Measurements from ENCODE around the gene LRRC8E.
A peak's percentile ranks its signal among the peaks of the same experiment; 100 is the strongest.
"Not testable (repeated sequence)": the region's sequence is repeated elsewhere in the genome, so short reads cannot be mapped to it uniquely, and the experiment has no call there.

The LRRC8E gene

DNA sequence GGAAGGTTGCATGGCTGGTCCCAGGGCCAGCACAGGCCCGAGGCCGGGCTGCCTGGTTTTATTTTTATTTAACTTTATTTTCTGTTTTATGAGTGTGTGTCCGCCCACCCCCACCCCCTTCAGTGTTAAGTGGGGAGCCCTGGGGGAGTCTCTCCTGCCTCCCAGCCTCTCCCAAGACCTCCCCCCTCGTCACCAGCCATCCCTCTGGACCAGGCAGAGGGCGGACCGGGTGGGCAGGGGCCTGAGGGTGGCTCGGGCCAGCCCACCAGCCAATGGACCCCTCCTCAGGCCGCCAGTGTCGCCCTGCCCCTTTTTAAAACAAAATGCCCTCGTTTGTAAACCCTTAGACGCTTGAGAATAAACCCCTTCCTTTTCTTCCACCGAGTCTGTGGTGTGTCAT, 25.8 kb downstream of the LRRC8E start:
- TF ChIP-seq, protein P1, sequence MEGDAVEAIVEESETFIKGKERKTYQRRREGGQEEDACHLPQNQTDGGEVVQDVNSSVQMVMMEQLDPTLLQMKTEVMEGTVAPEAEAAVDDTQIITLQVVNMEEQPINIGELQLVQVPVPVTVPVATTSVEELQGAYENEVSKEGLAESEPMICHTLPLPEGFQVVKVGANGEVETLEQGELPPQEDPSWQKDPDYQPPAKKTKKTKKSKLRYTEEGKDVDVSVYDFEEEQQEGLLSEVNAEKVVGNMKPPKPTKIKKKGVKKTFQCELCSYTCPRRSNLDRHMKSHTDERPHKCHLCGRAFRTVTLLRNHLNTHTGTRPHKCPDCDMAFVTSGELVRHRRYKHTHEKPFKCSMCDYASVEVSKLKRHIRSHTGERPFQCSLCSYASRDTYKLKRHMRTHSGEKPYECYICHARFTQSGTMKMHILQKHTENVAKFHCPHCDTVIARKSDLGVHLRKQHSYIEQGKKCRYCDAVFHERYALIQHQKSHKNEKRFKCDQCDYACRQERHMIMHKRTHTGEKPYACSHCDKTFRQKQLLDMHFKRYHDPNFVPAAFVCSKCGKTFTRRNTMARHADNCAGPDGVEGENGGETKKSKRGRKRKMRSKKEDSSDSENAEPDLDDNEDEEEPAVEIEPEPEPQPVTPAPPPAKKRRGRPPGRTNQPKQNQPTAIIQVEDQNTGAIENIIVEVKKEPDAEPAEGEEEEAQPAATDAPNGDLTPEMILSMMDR (IDR thresholded peaks at IDR 0.05; ENCODE audit: low read depth, low read length, missing control alignments), result no peak
- no peak for DNase-seq (ENCODE audit: low read depth)

DNA sequence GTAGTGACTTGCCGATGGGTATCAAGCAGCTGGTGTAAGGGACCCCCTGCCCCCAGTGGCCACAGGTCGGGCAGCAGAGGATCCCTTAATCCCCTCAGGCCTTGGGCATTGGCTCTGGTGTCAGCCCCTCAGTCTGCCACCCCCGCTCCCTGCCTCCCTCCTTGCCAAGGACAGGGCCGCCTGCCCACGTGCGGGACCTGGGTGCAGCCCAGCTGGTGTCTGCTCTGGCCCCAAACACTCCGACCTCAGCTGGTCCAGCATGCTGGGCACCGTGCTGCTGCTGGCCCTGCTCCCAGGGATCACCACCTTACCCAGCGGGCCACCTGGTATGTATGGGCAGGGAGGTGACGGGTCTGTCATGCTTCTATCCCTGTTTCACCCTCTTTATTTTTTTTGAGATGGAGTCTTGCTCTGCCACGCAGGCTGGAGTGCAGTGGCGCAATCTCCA, 26.3 kb downstream of the LRRC8E start, which contains the start of gene TGFBR3L:
Gene TGFBR3L, plus strand, starts transcription at position 233 of the 448 bp plus-strand sequence.
- DNase-seq (ENCODE audit: low read depth), result no peak
- TF ChIP-seq, protein P1 (IDR thresholded peaks at IDR 0.05; ENCODE audit: low read depth, low read length, missing control alignments), result no peak

More for the DNA sequence above, 25.8 kb downstream of the LRRC8E start:
- H3K4me3 ChIP-seq (ENCODE audit: low read depth, low read length), result no peak overlapping the region

DNA sequence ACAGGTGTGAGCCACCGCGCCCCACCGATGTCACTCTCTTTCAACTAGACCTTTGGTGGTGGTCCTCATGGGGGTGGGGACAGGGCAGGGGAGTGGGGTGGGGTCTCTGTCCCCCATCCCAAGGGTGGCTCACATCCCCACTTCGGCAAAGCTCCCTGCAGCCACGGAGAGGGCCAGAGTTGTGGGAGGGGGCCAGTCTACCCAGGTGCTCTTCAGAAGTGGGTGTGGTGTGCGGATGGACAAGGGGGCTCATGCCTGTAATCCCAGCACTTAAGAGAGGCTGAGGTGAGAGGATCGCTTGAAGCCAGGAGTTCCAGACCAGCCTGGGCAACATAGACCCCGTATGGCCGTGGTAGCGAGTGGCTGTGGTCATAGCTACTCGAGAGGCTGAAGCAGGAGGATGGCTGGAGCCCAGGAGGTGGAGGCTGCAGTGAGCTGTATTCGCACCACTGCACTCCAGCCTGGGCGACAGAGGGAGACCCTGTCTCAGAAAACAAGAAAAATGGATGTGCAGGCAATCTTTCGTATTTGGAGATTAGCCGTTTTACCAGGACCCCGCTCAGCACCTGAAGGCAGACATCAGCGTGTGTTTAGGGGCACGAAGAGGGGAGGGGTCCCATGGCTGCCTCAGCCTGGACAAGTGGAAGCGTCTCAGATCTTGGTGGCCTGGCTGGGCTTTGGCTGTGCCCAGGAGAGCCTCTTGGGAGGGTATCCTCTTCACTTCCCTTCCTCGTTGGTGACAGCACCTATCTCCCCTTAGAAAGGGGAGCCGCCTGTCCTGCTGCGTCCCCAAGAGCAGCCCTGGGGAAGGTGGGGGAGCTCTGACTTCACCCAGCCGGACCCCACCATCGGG, 27.2 kb downstream of the LRRC8E start:
- DNase-seq (ENCODE audit: low read depth), result no peak
- TF ChIP-seq, protein P1 (IDR thresholded peaks at IDR 0.05; ENCODE audit: low read depth, low read length, missing control alignments), result no peak
- H3K4me3 ChIP-seq (ENCODE audit: low read depth, low read length), result peak overlapping the region; percentile 29; the same call in 1 of the 2 replicates

More for the DNA sequence above, 26.3 kb downstream of the LRRC8E start, which contains the start of gene TGFBR3L:
- H3K4me3 ChIP-seq (ENCODE audit: low read depth, low read length), result no peak within 1 kb of the TSS

DNA sequence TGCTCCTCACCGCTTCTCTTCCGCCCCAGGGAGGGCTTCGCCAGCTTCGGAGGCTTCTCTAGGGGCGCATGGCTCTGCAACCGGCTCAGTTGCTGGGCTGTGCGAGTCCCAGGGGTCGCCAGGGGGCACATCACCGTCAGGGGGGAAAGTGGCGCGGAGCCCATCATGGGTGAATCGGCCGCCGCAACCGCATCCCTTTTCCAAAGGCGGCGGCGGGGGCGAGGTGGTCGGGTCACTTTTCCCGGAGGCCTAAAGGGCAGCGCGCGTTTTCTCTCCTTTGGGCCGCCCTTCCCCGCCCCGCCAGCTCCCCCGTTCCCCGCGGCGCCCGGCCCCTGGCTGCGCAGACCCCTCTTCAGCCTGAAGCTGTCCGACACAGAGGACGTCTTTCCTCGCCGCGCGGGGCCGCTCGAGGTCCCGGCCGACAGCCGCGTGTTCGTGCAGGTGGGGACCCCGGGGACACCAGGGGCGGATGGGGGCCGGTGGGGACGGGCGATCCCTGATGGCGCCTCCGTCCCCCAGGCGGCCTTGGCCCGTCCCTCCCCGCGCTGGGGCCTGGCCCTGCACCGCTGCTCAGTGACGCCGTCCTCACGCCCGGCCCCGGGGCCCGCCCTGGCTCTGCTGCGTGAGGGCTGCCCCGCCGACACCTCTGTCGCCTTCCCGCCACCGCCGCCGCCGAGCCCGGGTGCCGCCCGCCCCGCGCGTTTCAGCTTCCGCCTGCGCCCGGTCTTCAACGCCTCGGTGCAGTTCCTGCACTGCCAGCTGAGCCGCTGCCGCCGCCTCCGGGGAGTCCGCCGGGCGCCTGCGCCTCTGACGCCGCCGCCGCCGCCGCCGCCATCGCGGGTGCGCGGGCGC, 28.0 kb downstream of the LRRC8E start:
- TF ChIP-seq, protein P1 (IDR thresholded peaks at IDR 0.05; ENCODE audit: low read depth, low read length, missing control alignments), result peak; percentile 5
- no peak for DNase-seq (ENCODE audit: low read depth)

DNA sequence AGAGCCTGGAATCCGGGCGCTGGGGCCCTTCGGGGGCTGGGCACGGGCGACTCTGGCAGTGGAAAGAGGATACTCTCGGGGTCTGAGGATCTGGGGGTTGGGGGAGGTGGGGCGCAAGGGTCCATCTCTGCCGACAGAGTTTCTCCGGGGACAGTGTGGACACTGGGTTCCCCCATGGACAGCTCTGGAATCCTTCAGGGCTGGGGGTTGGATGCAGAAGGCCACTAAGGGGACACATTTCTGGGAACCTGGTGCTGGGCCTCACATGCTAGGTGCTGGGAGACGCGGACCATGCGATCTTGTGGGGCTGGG, 28.6 kb downstream of the LRRC8E start:
- no peak overlapping the region for H3K4me3 ChIP-seq (ENCODE audit: low read depth, low read length)
- DNase-seq (ENCODE audit: low read depth), result no peak
- TF ChIP-seq, protein P1 (IDR thresholded peaks at IDR 0.05; ENCODE audit: low read depth, low read length, missing control alignments), result no peak

More for the DNA sequence above, 28.0 kb downstream of the LRRC8E start:
- peak overlapping the region; percentile 29 for H3K4me3 ChIP-seq (ENCODE audit: low read depth, low read length)

DNA sequence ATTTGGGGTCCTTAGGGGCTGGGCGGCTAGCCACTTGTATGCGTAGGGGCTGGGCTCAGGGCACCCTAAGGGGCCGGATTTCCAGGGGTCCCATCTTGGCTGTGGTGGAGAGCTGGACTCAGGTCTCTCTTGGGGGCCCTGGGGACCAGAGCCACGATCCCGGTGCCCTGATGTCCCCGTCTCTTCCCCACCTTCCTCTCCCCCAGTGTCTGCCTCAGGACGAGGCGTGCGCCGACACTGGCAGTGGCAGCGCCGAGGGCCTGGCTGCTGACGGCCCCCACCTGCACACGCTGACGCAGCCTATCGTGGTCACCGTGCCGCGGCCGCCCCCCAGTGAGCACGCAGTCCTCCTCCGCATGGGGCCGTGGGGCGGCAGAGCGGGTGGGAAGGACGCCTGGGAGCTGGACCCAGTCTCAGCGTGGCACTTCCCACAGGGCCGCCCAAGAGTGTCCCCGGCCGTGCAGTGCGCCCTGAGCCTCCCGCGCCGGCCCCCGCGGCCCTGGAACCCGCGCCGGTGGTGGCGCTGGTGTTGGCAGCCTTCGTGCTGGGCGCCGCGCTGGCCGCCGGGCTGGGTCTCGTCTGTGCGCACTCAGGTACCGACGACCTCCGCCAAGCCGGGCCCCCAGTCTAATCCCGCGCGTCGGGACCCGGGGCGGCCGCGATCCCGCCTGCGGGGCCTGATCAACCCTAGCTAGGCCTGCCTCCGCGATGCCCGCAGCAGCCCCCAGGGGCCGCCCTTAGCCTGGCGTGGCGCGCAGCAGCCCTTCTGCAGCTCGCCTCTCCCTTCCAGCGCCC, 29.2 kb downstream of the LRRC8E start:
- H3K4me3 ChIP-seq (ENCODE audit: low read depth, low read length), result peak overlapping the region; percentile 20; the same call in 1 of the 2 replicates
- no peak for DNase-seq (ENCODE audit: low read depth)
- TF ChIP-seq, protein P1 (IDR thresholded peaks at IDR 0.05; ENCODE audit: low read depth, low read length, missing control alignments), result peak; percentile 60

DNA sequence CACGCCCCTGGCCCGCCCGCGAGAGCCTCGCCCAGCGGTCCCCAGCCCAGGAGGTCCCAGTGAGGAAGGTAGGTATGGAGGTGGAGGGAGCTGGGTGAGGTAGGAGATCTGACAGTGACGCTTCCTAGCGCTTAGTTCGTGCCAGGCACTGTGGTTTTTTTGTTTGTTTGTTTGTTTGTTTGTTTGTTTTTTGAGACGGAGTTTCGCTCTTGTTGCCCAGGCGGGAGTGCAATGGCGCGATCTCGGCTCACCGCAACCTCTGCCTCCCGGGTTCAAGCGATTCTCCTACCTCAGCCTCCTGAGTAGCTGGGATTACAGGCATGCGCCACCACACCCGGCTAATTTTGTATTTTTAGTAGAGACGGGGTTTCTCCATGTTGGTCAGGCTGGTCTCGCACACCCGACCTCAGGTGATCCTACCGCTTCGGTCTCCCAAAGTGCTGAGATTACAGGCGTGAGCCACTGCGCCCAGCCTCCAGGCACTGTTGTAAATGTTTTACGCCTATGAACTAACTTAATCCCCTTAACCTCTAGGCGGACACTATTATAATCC, 29.8 kb downstream of the LRRC8E start:
- not testable (repeated sequence) for H3K4me3 ChIP-seq (ENCODE audit: low read depth, low read length)

More for the DNA sequence above, 29.8 kb downstream of the LRRC8E start:
- not testable (repeated sequence) for DNase-seq (ENCODE audit: low read depth)

Measured in GM12864 (cell line).